GM21367 (cell line): ENCODE data around the gene GPD2.
A peak's percentile ranks its signal among the peaks of the same experiment; 100 is the strongest.

Experiments used
- ATAC-seq: cut with Tn5 transposase; IDR thresholded peaks from one replicate; pipeline ENCODE4 v1.9.1; 2021; ENCODE audit not compliant: unreplicated experiment

GPD2 gene

DNA sequence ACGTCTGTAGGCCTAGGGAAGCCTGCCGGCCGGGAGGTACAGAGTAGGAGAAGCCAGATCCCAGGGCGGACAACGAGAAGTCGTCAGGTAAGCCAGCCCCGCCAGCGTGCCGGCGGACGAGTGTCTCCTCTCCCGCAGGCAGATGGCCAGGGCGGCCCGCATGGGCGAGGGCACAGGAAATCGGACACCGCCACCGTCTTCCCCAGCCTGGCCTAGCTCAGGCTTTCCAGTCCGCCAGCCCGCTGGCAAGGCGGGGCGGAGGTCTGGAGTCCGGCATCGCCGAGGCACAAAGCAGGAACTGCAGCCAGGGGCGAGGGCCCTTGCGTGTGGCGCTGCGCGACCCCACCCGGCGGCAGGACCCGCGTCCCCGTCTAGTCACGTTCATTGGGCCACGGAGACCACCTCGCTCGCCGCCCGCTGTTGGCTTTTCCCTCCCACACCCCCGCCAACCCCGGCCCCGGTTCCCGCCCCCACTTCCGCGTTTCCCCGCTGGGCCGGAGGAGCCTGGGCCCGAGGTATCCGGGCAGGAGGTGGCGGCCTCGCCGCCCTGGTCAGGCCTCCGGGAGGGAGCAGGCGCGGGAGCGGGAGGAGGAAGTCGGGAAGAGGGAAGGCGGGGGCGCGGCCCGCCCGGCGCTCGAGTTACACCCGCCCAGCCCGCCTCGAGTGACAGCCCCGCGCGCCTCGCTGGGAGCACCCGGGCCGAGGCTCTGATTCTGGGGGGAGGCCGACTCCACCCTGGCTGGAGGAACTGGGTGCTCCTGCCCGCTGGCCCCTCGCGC is at the start of gene GPD2:
GPD2 (plus strand) TSS at position 662 of the 779 bp plus-strand sequence. CDS start 39,727 bp downstream, outside the sequence.
- ATAC-seq = peak; percentile 37

DNA sequence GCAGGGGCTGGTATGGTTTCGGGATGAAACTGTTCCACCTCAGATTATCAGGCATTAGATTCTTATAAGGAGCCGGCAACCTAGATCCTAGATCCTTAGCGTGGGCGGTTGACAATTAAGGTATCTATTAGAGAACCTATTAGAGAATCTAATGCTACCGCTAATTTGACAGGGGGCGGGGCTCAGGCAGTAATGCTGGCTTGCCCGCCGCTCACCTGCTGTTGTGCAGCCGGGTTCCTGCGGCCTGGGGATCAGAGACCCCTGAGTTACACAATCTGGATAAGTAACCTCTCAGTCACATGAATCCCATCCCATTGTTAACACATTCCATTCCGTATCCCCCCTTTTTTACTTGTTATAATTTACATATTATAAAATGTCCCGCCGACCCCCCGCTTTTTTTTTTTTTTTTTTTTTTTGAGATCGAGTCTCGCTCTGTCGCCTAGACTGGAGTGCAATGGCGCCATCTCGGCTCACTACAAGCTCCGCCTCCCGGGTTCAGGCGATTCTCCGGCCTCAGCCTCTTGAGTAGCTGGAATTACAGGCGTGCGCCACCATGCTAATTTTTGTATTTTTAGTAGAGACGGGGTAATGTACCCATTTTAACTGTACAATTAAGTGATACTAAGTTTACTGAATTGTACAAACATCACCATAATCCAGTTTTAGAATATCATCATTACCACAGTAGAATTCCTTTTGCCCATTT is 42.0 kb upstream of the GPD2 start:
- ATAC-seq = no peak

- peak; percentile 40 for ATAC-seq
These were observed 40.1 kb upstream of the GPD2 start for GRCh38 chr2:156396126-156396525.

DNA sequence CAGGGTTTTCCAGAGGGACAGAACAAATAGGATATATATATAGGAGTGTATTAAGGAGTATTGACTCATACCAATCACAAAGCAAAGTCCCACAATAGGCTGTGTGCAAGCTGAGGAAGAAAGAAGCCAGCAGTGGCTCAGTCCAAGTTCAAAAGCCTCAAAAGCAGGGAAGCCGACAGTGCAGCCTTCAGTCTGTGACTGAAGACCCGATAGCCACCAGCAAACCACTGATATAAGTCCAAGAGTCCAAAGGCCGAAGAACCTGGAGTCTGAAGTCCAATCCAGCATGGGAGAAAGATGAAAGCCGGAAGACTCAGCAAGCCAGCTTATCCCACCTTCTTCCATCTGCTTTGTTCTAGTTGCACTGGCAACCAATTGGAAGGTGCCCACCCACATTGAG is 39.0 kb upstream of the GPD2 start:
- no peak for ATAC-seq

DNA sequence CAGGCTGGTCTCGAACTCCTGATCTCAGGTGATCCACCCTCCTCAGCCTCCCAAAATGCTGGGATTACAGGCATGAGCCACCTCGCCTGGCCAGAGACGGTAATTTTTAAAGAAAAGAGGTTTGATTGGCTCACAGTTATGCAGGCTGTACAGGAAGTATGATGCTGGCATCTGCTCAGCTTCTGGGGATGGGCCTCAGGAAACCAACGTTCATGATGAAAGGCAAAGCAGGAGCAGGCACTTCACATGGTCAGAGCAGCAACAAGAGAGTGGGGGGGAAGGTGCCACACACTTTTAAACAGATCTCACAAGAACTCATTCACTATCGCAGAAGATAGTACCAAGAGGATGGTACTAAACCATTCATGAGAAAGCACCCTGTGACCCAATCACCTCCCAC is 38.0 kb upstream of the GPD2 start:
- ATAC-seq = no peak

GRCh38 chr2:156399224-156399949 is 36.8 kb upstream of the GPD2 start:
- ATAC-seq = no peak

DNA sequence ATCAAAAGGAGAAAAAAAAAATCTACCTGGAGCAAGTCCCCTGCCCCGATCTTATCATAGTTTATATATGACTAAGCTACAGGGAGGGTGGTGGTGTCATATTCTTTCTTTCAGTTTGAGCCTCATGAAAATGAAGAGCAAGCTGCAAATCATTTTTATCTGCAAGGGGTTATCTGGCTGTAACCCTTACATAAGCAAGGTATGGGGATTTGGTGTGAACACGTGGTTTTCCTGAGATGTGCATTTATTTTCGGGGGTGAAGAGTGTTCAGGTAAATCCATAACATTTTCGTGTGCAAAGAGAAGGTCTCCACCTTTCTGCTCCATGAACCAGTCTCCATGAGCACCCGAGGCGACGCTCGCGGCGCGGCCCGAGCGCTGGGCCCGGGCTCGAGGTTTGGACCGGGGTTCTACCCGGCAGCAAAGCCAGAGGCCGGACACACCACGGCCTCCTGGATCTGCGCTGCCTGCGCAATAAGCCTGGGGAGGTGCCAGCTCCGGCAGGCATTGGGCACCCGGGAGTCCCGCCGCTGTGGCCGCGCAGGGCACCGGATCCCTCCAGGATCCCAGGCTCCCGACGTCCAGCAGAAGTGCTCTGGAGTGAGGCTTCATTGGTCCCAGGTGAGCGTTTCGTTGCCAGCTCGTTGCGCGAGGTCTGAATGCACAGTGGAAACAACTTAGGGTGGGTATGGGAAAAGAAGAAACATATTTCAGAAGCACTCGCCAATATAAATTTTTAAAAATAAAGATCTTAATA is 36.1 kb upstream of the GPD2 start:
- ATAC-seq = peak; percentile 37

GRCh38 chr2:156400706-156401678 is 35.2 kb upstream of the GPD2 start:
- ATAC-seq = peak; percentile 47

GRCh38 chr2:156401861-156402260 is 34.3 kb upstream of the GPD2 start:
- no peak for ATAC-seq

DNA sequence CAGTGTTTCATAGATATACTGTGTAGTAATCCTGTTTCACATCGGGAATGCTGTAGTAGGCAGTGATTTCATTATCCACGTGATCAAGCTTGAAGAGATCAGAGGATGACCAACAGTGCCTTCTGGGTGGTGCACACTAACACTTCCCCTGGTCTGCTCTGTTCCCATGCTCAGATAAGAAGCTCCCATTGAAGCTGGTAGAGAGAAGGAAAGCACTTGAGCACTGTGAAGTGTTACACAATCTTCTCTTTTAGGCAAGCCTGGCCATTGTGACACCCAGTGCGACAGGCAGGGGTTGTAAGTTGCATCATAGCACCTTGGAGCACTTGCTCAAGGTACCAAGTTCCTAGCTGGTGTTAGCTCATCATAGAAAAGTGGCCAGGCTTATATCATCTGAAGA is 30.6 kb upstream of the GPD2 start:
- no peak for ATAC-seq

DNA sequence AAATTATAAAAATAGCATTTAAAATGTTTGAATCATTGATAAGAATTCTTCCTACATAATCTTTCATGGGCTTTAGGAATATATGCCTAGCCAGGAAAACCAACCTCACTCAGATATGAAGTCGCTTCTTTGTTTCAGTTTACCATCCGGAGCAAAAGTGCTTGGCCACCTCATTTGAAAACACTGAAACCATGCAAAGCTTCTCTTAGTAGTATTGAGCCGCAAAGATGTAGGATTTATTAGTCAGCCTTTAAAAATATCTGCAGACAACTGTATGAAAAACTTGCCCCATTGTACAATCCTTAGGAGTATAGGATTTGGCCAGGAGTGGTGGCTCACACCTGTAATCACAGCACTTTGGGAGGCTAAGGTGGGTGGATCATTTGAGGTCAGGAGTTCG is 24.3 kb upstream of the GPD2 start:
- no peak for ATAC-seq

DNA sequence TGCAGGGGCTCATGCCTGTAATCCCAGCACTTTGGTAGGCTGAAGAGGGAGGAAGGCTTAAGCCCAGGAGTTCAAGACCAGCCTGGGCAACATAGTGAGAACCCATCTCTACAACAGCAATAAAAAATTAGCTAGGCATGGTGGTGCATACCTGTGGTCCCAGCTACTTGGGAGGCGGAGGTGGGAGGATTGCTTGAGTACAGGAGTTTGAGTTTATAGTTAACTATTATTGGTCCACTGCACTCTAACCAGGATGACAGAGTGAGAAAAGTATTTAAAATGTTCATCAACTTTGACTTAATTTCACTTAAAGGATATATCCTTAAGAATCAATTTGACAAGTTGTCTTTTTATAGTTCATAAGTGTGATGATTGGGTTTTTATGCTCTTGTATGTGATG is 14.3 kb upstream of the GPD2 start:
- no peak for ATAC-seq

- no peak for ATAC-seq
These were observed 12.4 kb upstream of the GPD2 start for GRCh38 chr2:156423674-156424282.

- no peak for ATAC-seq
These were observed 9.1 kb upstream of the GPD2 start for GRCh38 chr2:156427074-156427473.

DNA sequence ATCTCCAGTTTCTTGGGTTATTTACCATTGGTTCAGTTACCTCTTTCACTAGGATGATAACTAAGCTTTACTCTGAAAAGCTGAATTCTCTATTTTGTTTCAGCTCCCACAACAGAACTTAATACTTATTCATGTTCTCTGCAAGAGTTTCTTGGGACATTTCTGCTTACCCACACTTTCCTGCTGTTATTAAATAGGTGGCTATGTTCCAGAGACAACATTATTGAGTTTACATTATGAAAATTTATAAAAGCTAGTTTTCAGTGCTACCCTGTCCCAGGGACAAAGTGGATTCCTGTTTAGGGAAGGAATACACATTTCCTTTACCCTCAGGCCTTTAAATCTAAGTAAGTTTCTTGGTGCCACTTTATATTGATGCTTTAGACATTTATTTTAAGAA is 7.0 kb upstream of the GPD2 start:
- no peak for ATAC-seq

DNA sequence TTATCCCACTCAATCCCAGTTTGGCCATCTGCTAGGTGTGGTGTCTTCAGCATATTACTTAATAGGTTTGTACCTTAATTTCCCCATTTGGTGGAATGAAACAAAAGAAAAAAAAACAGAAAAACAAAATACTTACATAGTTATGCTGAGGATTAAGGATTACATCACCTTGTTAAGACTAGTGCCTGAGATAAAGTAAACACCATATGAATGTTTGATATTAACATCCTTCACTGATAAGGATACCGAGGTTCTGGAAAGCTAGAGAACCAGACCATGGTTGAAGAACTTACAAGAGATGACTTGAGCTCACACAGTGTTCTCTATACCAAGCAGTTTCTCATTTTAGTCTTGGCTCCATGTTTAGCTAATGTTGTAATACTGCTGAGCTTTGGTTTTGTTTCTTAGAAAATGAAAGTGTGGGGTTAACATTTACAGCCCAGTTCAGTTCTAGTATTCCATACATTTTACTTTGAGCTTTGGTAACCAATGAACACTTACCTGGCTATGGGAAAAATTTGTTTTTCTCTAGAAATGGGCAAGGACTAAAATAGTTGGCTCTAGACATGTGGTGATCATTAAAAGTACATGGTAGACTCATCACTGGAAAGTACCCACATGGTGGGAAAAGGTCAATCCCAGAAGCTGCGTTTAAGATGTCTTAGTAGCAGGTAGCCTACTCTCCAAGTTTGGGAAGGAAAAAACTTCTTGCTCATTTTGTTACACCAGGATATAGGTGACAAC is 5.8 kb upstream of the GPD2 start:
- ATAC-seq = no peak

GRCh38 chr2:156430980-156431358 is 5.2 kb upstream of the GPD2 start:
- ATAC-seq = peak; percentile 73

- ATAC-seq = no peak
These were observed 1.5 kb upstream of the GPD2 start for GRCh38 chr2:156434461-156435291.
